ENCODE measurements around the gene SSUH2. TPM values are rescaled to one million over a fixed set of nuclear protein-coding genes. Genes with fewer than 3 reads are reported as not detected.

The SSUH2 gene
- total RNA-seq, 1 experiment from 2014 or later: 0.94 TPM

DNA sequence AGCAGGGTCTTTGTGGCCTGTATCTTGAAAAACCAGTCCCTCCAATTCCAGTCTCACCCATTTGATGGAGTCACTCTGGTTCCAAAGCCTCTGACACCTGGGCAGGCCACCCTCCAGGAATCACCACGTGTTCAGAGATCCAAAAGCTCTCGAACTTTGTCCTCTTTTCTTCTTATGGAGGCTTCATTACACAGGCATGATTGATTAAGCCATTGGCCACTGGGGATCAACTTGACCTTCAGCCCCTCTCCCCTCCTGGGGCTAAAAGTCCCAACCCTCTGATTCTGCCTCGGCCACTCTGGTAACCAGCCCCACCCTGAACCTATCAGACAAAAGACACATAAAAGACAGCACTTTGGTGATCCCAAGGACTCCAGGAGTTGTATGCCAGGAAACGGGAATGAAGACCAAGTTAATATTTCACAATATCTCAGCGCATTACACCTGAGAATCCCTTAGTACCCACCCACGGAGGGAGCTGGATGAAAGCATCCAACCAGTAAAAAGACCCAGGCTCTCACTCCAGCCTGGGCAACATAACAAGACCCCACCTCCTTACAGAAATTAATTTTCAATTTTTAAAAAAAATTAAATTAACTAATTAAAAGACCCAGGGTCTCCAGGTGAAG is 23.0 kb upstream of the SSUH2 start (continued):
- TF ChIP-seq, protein P1, sequence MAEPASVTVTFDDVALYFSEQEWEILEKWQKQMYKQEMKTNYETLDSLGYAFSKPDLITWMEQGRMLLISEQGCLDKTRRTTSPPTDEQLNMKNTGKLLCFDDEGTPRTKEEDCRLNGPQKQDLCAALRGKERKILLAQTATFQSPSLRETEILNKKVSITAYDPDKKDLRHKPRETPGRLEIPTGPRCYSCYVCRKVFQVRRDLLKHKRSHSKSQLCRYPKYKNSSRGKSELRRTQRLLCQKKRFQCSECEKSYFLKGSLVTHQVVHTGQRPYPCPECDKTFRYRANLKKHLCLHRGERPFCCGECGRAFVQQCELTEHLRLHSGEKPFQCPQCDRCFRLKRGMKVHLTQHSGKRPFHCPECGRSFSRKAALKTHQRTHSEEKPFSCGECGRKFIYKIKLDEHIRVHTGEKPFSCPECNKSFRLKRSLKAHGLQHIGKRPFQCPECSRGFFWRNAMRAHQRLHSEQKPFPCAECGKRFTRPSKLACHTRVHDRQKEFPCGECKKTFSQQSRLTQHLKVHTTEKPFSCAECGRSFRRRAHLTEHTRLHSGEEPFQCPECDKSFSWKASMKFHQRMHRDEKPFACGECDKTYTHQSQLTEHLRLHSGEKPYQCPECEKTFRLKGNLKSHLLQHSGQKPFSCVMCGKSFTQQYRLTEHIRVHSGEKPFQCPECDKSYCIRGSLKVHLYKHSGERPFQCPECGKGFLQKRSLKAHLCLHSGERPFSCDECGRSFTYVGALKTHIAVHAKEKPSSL (CRISPR knock-in tag; conservative IDR thresholded peaks at IDR 0.05): no peak
- TF ChIP-seq, protein P2, sequence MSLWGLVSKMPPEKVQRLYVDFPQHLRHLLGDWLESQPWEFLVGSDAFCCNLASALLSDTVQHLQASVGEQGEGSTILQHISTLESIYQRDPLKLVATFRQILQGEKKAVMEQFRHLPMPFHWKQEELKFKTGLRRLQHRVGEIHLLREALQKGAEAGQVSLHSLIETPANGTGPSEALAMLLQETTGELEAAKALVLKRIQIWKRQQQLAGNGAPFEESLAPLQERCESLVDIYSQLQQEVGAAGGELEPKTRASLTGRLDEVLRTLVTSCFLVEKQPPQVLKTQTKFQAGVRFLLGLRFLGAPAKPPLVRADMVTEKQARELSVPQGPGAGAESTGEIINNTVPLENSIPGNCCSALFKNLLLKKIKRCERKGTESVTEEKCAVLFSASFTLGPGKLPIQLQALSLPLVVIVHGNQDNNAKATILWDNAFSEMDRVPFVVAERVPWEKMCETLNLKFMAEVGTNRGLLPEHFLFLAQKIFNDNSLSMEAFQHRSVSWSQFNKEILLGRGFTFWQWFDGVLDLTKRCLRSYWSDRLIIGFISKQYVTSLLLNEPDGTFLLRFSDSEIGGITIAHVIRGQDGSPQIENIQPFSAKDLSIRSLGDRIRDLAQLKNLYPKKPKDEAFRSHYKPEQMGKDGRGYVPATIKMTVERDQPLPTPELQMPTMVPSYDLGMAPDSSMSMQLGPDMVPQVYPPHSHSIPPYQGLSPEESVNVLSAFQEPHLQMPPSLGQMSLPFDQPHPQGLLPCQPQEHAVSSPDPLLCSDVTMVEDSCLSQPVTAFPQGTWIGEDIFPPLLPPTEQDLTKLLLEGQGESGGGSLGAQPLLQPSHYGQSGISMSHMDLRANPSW (CRISPR knock-in tag; conservative IDR thresholded peaks at IDR 0.05; ENCODE audit: low read depth): no peak
- TF ChIP-seq ZNF232 (CRISPR knock-in tag; IDR thresholded peaks at IDR 0.05): no peak
- TF ChIP-seq, protein P3, sequence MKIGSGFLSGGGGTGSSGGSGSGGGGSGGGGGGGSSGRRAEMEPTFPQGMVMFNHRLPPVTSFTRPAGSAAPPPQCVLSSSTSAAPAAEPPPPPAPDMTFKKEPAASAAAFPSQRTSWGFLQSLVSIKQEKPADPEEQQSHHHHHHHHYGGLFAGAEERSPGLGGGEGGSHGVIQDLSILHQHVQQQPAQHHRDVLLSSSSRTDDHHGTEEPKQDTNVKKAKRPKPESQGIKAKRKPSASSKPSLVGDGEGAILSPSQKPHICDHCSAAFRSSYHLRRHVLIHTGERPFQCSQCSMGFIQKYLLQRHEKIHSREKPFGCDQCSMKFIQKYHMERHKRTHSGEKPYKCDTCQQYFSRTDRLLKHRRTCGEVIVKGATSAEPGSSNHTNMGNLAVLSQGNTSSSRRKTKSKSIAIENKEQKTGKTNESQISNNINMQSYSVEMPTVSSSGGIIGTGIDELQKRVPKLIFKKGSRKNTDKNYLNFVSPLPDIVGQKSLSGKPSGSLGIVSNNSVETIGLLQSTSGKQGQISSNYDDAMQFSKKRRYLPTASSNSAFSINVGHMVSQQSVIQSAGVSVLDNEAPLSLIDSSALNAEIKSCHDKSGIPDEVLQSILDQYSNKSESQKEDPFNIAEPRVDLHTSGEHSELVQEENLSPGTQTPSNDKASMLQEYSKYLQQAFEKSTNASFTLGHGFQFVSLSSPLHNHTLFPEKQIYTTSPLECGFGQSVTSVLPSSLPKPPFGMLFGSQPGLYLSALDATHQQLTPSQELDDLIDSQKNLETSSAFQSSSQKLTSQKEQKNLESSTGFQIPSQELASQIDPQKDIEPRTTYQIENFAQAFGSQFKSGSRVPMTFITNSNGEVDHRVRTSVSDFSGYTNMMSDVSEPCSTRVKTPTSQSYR (CRISPR knock-in tag; IDR thresholded peaks at IDR 0.05): no peak
- TF ChIP-seq NR1H2 (CRISPR knock-in tag; IDR thresholded peaks at IDR 0.05): no peak
- TF ChIP-seq SOX15 (CRISPR knock-in tag; IDR thresholded peaks at IDR 0.05): no peak
- TF ChIP-seq MYBL2 (CRISPR knock-in tag; IDR thresholded peaks at IDR 0.05): no peak
- TF ChIP-seq CREB1 (CRISPR knock-in tag; IDR thresholded peaks at IDR 0.05): no peak
- no peak for TF ChIP-seq USF1 (CRISPR knock-in tag; IDR thresholded peaks at IDR 0.05)

DNA sequence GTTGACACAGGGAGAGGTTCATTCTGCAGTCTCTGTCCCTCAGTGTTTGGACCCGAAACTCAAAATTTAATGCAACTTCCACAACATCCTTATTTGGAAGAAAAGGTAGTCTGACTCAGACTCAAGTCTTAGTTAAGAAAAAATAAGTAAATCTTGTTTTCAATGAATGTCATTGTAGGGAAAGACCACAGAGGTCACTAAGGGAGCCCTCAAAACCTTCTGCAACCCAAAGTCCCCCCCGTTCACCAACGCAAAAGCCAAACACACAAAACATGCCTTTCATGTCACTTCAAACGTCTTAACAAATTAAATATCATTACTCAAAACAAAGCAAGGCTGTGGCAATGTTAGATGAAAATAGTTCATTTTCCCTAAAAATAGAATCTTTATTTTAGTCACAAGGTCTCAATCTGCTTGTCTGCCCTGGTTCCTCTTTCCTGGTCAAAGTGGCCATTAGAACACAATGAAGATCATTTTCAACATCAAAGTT is 20.9 kb upstream of the SSUH2 start:
- DNase-seq (ENCODE audit: low spot score) (no peak), ATAC-seq (no peak)
- ChIA-PET POLR2A (no interaction called here), CTCF (no interaction called here)
- Mint-ChIP-seq H3K27ac (no peak overlapping the region), H3K9me3 (no peaks in the 10 kb centered on the region), H3K4me3 (no peak overlapping the region), H3K36me3 (no peaks in the 10 kb centered on the region), H3K4me1 (peaks cover 9% of the 10 kb centered on the region), H3K27me3 (ENCODE audit: low read depth) (peaks cover 45% of the 10 kb centered on the region)
- TF ChIP-seq, protein P4, sequence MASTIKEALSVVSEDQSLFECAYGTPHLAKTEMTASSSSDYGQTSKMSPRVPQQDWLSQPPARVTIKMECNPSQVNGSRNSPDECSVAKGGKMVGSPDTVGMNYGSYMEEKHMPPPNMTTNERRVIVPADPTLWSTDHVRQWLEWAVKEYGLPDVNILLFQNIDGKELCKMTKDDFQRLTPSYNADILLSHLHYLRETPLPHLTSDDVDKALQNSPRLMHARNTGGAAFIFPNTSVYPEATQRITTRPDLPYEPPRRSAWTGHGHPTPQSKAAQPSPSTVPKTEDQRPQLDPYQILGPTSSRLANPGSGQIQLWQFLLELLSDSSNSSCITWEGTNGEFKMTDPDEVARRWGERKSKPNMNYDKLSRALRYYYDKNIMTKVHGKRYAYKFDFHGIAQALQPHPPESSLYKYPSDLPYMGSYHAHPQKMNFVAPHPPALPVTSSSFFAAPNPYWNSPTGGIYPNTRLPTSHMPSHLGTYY (CRISPR knock-in tag; IDR thresholded peaks at IDR 0.05): no peak
- TF ChIP-seq EMX1 (CRISPR knock-in tag; IDR thresholded peaks at IDR 0.05): no peak
- no peak for TF ChIP-seq RELA (CRISPR knock-in tag; IDR thresholded peaks at IDR 0.05; ENCODE audit: borderline replicate concordance)
- TF ChIP-seq ZNF219 (CRISPR knock-in tag; IDR thresholded peaks at IDR 0.05; ENCODE audit: borderline replicate concordance): no peak
- TF ChIP-seq ZNF396 (CRISPR knock-in tag; IDR thresholded peaks at IDR 0.05; ENCODE audit: borderline replicate concordance): no peak
- no peak for TF ChIP-seq GTF2I (CRISPR knock-in tag; conservative IDR thresholded peaks at IDR 0.05)
- TF ChIP-seq, protein P1 (CRISPR knock-in tag; conservative IDR thresholded peaks at IDR 0.05): no peak
- TF ChIP-seq, protein P2 (CRISPR knock-in tag; conservative IDR thresholded peaks at IDR 0.05; ENCODE audit: low read depth): no peak
- no peak for TF ChIP-seq ZNF416 (CRISPR knock-in tag; IDR thresholded peaks at IDR 0.05)
- TF ChIP-seq, protein P5, sequence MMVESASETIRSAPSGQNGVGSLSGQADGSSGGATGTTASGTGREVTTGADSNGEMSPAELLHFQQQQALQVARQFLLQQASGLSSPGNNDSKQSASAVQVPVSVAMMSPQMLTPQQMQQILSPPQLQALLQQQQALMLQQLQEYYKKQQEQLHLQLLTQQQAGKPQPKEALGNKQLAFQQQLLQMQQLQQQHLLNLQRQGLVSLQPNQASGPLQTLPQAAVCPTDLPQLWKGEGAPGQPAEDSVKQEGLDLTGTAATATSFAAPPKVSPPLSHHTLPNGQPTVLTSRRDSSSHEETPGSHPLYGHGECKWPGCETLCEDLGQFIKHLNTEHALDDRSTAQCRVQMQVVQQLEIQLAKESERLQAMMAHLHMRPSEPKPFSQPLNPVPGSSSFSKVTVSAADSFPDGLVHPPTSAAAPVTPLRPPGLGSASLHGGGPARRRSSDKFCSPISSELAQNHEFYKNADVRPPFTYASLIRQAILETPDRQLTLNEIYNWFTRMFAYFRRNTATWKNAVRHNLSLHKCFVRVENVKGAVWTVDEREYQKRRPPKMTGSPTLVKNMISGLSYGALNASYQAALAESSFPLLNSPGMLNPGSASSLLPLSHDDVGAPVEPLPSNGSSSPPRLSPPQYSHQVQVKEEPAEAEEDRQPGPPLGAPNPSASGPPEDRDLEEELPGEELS (CRISPR knock-in tag; IDR thresholded peaks at IDR 0.05): no peak
